Testis (tissue), 2 donors: ENCODE data around the gene TMEM37.

Source experiments
- CTCF ChIP-seq, 3 experiments: fragments of 450-650 bp in 2 of 3; fragments of 200-600 bp in 1 of 3; sonication (generic) in 1 of 3; IDR thresholded peaks; one replicate each; pipeline ENCODE4 v1.5.1; 2016 to 2019; ENCODE audit warnings: antibody characterized with exemption in 3 of 3, mild to moderate bottlenecking in 2 of 3, moderate library complexity in 1 of 3
- POLR2A ChIP-seq: fragments of 450-650 bp; IDR thresholded peaks from one replicate; pipeline ENCODE4 v1.6.1; 2017; ENCODE audit warnings: antibody characterized with exemption, mild to moderate bottlenecking, moderate library complexity

GRCh38 chr2:119472749-119473148 is 41.1 kb downstream of the TMEM37 start:
- TF ChIP-seq CTCF (IDR thresholded peaks at IDR 0.05), result no peak
- TF ChIP-seq POLR2A, result no peak
